ENCODE data around the gene PRM2. TPM values are rescaled to one million over a fixed set of nuclear protein-coding genes. Genes with fewer than 3 reads are reported as not detected.

The PRM2 gene
- polyA plus RNA-seq, 2 of the 4 experiments (the other 2 are of a cell fraction) = not detected

GRCh38 chr16:11248133-11248532 is 28.1 kb downstream of the PRM2 start:
- H3K4me3 ChIP-seq = no peak overlapping the region
- no peak for ATAC-seq
- ChIA-PET POLR2A (no interaction called here), CTCF (interaction anchor here (0.8 to 3.7 kb wide), 5 partner anchors 10 to 294 kb away, joined by 4 to 13 read pairs (median 6); no protein-coding TSS in a partner anchor)
- no peak for FAIRE-seq
- no peak overlapping the region for H3K27ac ChIP-seq
- no peaks in the 10 kb centered on the region for H3K9me3 ChIP-seq
- no peaks in the 10 kb centered on the region for H3K4me1 ChIP-seq
- WGBS (ENCODE audit: missing lambda C conversion rate) = 71% methylated on average over 8 of the region's 8 CpGs
- H3K4me2 ChIP-seq = no peak overlapping the region
- no peak for DNase-seq (ENCODE audit: low read depth in 1 of 2, low spot score in 1 of 2)
- TF ChIP-seq FOSB (CRISPR knock-in tag; IDR thresholded peaks at IDR 0.05) = no peak
- no peak for TF ChIP-seq HOXB13 (CRISPR knock-in tag; IDR thresholded peaks at IDR 0.05; ENCODE audit: low read depth)
- TF ChIP-seq KDM5A (IDR thresholded peaks at IDR 0.05) = no peak

GRCh38 chr16:11245988-11246387 is 30.3 kb downstream of the PRM2 start:
- H3K9me3 ChIP-seq = no peaks in the 10 kb centered on the region
- no peaks in the 10 kb centered on the region for H3K4me1 ChIP-seq
- DNase-seq (ENCODE audit: low read depth in 1 of 2, low spot score in 1 of 2) = no peak
- ChIA-PET POLR2A (interaction anchor here (2.8 kb wide), 1 partner anchor 10 kb away, joined by 11 read pairs; the partner anchor contains the start of gene SOCS1), CTCF (interaction anchor here (1.1 to 3.7 kb wide), 5 partner anchors 8 to 282 kb away, joined by 3 to 13 read pairs (median 3); partner anchors contain the start of gene SOCS1)
- no peak for FAIRE-seq
- H3K27ac ChIP-seq = no peak overlapping the region
- no peak for ATAC-seq
- no peak overlapping the region for H3K4me3 ChIP-seq
- no peak overlapping the region for H3K4me2 ChIP-seq
- no peak for TF ChIP-seq EHF (CRISPR knock-in tag; IDR thresholded peaks at IDR 0.05)
- TF ChIP-seq FOXS1 (CRISPR knock-in tag; IDR thresholded peaks at IDR 0.05) = no peak
- no peak for TF ChIP-seq MYC (IDR thresholded peaks at IDR 0.05; ENCODE audit: borderline replicate concordance, low read length)
- TF ChIP-seq RNF2 (IDR thresholded peaks at IDR 0.05; ENCODE audit: borderline replicate concordance, low read depth) = no peak
- no peak for TF ChIP-seq EP300 (IDR thresholded peaks at IDR 0.05)
- no peak for TF ChIP-seq HOXB13 (CRISPR knock-in tag; IDR thresholded peaks at IDR 0.05; ENCODE audit: low read depth)
- no peak for TF ChIP-seq MAFK (IDR thresholded peaks at IDR 0.05; ENCODE audit: partially characterized antibody)
- no peak for TF ChIP-seq TP53 (CRISPR knock-in tag; IDR thresholded peaks at IDR 0.05)

GRCh38 chr16:11245222-11245737 is 31.0 kb downstream of the PRM2 start:
- TF ChIP-seq SMC3 (IDR thresholded peaks at IDR 0.05) (no peak), EHF (CRISPR knock-in tag; IDR thresholded peaks at IDR 0.05) (no peak), RCOR1 (IDR thresholded peaks at IDR 0.05; ENCODE audit: low read depth, low read length) (no peak), NR3C1 (IDR thresholded peaks at IDR 0.05) (no peak), TFCP2L1 (CRISPR knock-in tag; IDR thresholded peaks at IDR 0.05) (no peak), ATOH8 (CRISPR knock-in tag; IDR thresholded peaks at IDR 0.05; ENCODE audit: low read depth) (no peak), KDM5A (IDR thresholded peaks at IDR 0.05) (no peak), PHF8 (IDR thresholded peaks at IDR 0.05; ENCODE audit: borderline replicate concordance, low read depth) (no peak), PBX3 (IDR thresholded peaks at IDR 0.05) (no peak), HMGXB4 (CRISPR knock-in tag; IDR thresholded peaks at IDR 0.05; ENCODE audit: borderline replicate concordance) (no peak), EP300 (IDR thresholded peaks at IDR 0.05) (no peak), SREBF2 (IDR thresholded peaks at IDR 0.05) (no peak), KDM1A (IDR thresholded peaks at IDR 0.05; ENCODE audit: low read depth) (no peak), ESRRA (IDR thresholded peaks at IDR 0.05; ENCODE audit: borderline replicate concordance, low read length) (no peak), TP53 (CRISPR knock-in tag; IDR thresholded peaks at IDR 0.05) (no peak), ZNF302 (CRISPR knock-in tag; IDR thresholded peaks at IDR 0.05) (no peak), REST (IDR thresholded peaks at IDR 0.05) (no peak)
- WGBS (ENCODE audit: missing lambda C conversion rate) = 47% methylated on average over 5 of the region's 5 CpGs
- CTCF ChIA-PET = interaction anchor here (1.4 to 3.7 kb wide), 3 partner anchors 13 to 281 kb away, joined by 3 to 13 read pairs (median 12); no protein-coding TSS in a partner anchor
- Histone ChIP-seq H3K27ac (no peak overlapping the region), H3K4me1 (no peaks in the 10 kb centered on the region), H3K4me2 (no peak overlapping the region), H3K4me3 (no peak overlapping the region), H3K9me3 (no peaks in the 10 kb centered on the region)
- no peak for FAIRE-seq
- ATAC-seq = no peak
- DNase-seq (ENCODE audit: low read depth in 1 of 2, low spot score in 1 of 2) = no peak
- POLR2A ChIA-PET = interaction anchor here (2.8 kb wide), 1 partner anchor 10 kb away, joined by 11 read pairs; the partner anchor contains the start of gene SOCS1

Measured in A549 (cell line).